GM19035 (cell line): Measurements from ENCODE around the gene SATL1.
"Not testable (repeated sequence)": the region's sequence is repeated elsewhere in the genome, so short reads cannot be mapped to it uniquely, and the experiment has no call there.

Experiments
- ATAC-seq: cut with Tn5 transposase; IDR thresholded peaks from one replicate; pipeline ENCODE4 v1.9.1; 2021; ENCODE audit not compliant: unreplicated experiment

SATL1 gene

DNA sequence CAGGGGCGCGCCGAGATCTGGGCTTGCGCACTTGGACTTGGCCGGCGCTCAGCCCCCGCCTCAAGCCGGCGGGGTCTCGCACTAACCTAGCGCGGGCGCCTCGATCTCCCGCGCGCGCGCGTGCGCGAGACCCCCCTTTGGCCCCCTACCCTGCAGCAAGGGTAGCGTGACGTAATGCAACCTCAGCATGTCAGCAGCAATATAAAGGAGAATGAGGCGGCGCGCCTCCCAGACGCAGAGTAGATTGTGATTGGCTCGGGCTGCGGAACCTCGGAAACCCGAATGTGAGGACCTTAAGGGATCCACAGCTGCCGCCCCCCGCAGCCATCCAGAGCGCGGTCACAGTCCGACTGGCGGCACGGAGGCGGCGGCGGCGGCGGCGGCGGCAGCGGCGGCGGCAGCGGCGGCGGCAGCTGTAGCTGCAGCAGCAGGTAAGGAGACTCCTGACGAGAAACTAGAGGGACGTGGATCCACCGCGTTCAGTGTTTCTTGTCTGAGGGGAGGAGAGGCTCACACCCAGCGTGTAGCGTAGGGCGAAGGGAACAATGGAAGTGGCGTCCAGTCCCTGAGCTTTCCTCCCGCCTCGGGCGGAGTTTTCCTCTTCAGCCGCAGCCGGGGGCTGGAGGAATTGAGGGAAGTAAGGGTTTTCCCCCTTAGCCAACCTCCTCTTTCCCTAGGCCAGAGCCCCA, at the start of gene SATL1, which contains the start of gene ZNF711:
SATL1 (minus strand) TSS at position 19 of the 689 bp plus-strand sequence. CDS start 134,811 bp downstream, outside the sequence.
ZNF711 (plus strand) TSS at position 231 of the 689 bp plus-strand sequence. CDS start 3,582 bp downstream, outside the sequence.
- ATAC-seq = peak; percentile 57

- peak; percentile 97 for ATAC-seq
Measured at GRCh38 chrX:85288992-85289723, 45.6 kb upstream of the SATL1 start.

DNA sequence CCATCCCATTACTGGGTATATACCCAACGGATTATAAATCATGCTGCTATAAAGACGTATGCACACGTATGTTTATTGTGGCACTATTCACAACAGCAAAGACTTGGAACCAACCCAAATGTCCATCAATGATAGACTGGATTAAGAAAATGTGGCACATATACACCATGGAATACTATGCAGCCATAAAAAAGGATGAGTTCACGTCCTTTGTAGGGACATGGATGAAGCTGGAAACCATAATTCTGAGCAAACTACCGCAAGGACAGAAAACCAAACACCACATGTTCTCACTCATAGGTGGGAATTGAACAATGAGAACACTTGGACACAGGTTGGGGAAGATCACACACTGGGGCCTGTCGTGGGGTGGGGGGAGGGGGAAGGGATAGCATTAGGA, 41.7 kb upstream of the SATL1 start:
- not testable (repeated sequence) for ATAC-seq

- peak; percentile 53 for ATAC-seq
Measured at GRCh38 chrX:85244450-85245211, 1.1 kb upstream of the SATL1 start.

- no peak for ATAC-seq
Measured at GRCh38 chrX:85243155-85243554, 424 bp downstream of the SATL1 start.

DNA sequence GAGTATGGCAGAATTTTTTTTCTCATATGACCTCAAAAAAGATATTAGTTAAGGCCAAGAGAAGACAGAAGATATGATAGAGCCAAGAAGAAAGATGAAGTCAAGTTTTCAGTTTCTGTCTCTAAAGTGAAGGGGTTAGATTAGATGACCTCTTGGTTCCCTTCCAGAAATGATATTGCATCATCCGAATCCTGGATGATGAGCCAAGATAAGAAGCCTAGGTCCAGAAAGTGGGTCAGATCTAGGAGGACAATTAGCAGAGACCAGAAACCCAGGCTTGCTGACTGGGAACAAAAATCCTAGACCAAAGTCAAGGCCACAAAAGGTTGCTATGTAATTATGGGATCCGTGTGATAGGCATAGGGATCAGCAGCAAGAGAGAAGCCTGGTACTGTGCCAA, 20.2 kb downstream of the SATL1 start:
- no peak for ATAC-seq

- ATAC-seq = no peak
Measured at GRCh38 chrX:85221361-85221760, 22.2 kb downstream of the SATL1 start.

DNA sequence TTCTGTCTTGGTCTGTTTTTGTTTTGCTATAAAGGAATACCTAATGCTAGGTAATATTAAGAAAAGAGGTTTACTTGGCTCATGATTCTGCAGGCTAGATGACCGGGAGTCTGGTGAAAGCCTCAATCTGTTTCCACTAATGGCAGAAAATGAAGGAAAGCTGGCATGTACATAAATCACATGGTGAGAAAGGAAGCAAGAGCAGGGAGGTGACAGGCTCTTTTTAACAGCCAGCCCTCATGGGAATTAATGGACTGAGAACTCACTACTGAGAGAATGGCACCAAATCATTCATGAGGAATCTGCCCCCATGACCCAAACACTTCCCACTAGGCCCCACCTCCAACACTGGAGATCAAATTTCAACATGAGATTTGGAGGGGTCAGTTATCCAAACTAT, 27.6 kb downstream of the SATL1 start:
- ATAC-seq = no peak

DNA sequence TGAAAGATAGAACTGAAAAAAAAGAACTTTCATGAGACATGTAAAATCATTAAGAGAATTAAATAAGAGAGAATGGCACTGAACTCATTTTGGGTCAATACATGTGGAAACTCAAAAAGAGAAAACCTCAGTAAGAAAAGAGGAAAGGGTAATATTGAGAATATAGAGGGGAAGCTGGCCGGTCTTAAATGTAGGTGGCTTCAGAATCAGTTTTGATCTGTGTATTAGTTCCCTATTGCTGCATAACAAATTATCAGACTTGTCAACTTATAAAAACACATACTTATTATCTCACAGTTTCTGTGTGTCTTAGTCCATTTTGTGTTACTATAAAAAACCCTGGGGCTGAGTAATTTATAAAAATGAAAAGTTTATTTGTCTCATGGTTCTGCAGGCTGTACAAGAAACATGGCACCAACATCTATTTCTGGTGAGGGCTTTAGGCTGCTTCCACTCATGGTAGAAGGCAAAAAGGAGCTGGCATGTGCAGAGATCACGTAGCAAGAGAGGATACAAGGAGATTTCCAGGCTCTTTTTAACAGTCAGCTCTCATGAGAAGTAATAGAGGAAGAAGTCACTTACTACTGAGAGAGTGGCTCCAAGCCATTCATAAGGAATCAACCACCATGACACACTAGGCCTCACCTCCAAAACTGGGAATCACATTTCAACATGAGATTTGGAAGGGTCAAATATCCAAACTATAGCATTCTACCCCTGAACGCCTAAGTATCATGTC, 29.6 kb downstream of the SATL1 start:
- no peak for ATAC-seq

- ATAC-seq = no peak
Measured at GRCh38 chrX:85203461-85203970, 40.1 kb downstream of the SATL1 start.

DNA sequence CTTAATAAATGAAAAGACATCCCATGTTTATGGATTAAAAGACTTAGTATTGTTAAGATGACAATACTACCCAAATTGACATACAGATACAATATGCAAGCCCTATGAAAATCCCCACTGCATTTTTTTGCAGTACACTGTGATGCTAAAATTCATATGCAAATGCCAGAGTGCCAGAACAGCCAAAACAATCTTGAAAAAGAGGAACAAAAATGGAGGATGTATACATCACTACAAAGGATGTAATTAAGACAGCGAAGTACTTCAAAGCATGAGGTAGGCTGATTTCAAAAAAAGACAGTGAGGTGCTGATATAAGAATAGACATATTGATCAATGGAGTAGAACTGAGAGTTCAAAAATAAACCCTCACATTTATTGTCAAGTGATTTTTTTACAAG, 47.3 kb downstream of the SATL1 start:
- ATAC-seq = no peak

GRCh38 chrX:85159644-85160043, 83.9 kb downstream of the SATL1 start:
- no peak for ATAC-seq

DNA sequence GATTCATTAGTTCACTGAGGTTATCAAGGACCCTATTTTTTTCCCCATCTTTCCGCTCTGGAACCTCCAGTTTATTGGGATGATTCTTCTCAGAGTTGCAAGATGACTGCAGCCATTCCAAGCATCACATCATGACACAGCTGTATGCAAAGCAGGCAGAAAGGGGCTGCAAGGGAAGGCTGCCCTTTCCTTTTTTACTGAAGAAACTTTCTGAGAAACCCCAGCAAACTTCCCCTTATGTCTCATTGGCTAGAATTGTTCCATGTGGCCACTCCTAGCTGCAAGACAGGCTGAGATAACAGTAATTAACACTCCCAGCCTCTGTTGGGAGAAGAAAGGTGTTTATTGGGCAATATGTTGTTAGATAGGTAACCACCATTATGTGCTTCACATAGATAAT, 102.6 kb downstream of the SATL1 start:
- ATAC-seq = no peak

DNA sequence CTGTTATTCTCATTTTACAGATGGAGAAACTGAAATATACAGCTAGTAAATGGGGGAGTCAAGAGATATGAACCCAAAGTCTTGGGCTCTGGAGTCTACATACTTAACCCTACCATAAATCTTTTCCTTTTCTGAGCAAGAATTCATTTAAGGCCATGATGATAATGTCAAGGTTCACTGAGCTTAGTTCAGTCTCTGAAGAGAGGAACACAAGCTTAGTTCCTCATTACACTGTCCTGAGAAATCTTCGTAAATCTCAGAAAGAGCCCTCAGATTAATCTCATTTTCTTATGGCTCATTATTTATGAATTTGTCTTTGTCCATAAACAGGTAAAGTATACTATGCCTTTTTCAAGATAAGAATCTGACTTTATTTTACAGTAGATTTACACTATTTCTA, 104.2 kb downstream of the SATL1 start:
- no peak for ATAC-seq

GRCh38 chrX:85136409-85136808, 107.2 kb downstream of the SATL1 start:
- no peak for ATAC-seq

DNA sequence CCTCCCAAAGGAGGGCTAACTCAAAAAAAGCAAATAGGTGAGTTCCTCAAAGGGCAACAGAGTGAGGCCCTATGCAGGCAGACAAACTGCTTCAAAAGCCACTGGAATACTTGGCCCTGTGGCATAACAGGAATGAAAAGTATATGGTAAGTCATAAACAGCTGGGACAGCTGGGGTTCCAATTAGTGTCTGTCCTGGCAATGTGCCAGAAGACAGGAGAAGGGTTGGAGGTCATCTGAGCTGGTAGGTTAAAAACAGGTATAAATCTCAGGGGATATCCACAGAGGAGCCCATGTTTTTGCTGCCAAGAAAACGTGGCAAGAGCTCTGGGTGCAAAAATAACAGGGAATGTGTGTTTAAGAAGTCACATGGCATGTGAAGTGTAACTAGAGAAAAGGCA, 128.3 kb downstream of the SATL1 start:
- ATAC-seq = no peak

DNA sequence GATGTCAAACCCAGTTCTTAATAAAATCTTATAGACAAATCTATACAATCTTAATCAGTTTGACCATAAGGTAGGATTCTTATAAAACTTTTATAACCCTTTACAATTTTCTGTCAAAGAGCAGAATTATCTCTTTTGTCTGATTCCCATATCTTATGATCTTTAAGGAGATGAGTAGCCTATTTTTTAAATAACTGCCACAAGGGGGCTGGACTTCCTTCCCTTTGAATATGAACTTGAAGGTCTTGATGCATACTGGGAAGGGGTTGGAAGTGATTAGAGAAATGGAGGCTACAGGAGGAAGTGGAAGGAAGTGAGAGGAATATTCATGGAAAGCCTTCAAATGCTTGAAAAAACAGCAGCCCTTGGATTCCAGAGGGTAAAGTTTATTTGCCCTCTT, 128.8 kb downstream of the SATL1 start:
- ATAC-seq = no peak

- no peak for ATAC-seq
Measured at GRCh38 chrX:85114171-85114570, 129.4 kb downstream of the SATL1 start.

DNA sequence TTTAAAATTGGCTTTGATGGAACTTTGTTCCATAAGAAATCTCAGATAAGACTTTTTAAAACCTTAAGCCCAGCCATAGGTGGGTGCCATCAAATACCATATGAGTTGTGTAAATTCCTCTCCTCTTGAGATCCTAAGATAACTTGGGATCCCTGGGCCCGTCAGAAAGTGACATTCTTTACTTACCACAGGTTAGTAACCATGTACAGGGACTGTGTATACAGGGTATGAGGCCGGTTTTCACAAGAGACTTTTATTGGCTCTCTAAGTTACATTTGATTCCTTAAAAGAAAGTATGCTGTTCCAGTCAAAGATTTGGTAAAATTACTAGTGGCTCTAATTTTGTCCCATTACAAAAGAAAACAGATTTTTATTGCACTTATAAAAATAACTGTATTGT, 129.8 kb downstream of the SATL1 start:
- ATAC-seq = no peak

- no peak for ATAC-seq
Measured at GRCh38 chrX:85112293-85112692, 131.3 kb downstream of the SATL1 start.

DNA sequence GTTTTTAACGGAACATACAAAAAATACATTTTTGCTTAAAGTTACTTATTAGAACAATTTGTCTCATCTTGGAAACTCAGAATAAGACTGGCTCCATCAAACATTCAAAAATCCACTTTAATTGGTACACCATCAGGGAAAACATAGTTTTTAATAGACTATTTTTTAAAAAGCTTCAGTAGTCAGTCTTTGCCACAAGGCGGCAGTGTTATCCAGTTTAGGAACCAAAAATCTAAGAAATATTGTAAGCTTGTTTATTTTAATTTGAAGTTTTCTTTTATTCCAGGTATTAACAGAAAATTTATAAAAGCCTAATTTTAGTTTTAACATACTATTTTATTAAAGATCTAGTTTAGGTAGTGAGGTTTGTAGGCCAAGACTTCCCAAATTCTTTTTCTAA, 132.2 kb downstream of the SATL1 start:
- no peak for ATAC-seq
